Activated CD4-positive, CD25-positive, alpha-beta regulatory T cell treated with anti-CD3 and anti-CD28 coated beads, Interleukin-2, amount 50 U/mL, for 24 hours (primary cell): ENCODE results near the gene MAP2K2.
A peak's percentile ranks its signal among the peaks of the same experiment; 100 is the strongest.
"Not testable (repeated sequence)": the region's sequence is repeated elsewhere in the genome, so short reads cannot be mapped to it uniquely, and the experiment has no call there.

Source experiments
- ATAC-seq, 2 donors: fragments of 150-1000 bp; cut with Tn5 transposase; one replicate each; pipeline ENCODE4 v1.10.0; 2021; ENCODE audit warnings: mild to moderate bottlenecking in 1 of 2, moderate library complexity in 1 of 2

The MAP2K2 gene

GRCh38 chr19:4129050-4129449 is 5.1 kb upstream of the MAP2K2 start:
- not testable (repeated sequence) for ATAC-seq

GRCh38 chr19:4127322-4127721 is 3.4 kb upstream of the MAP2K2 start:
- ATAC-seq = not testable (repeated sequence)

GRCh38 chr19:4124638-4125037 is 716 bp upstream of the MAP2K2 start:
- no peak for ATAC-seq

- ATAC-seq = no peak
Measured at GRCh38 chr19:4122480-4122879, 1.4 kb downstream of the MAP2K2 start.

GRCh38 chr19:4121815-4122214 is 2.1 kb downstream of the MAP2K2 start:
- ATAC-seq = no peak

- ATAC-seq = no peak
Measured at GRCh38 chr19:4121273-4121612, 2.7 kb downstream of the MAP2K2 start.

- ATAC-seq = no peak
Measured at GRCh38 chr19:4120559-4121272, 3.2 kb downstream of the MAP2K2 start.

- no peak for ATAC-seq
Measured at GRCh38 chr19:4119763-4120162, 4.2 kb downstream of the MAP2K2 start.

- peak; percentile 24 to 37 for ATAC-seq
Measured at GRCh38 chr19:4115818-4116385, 8.0 kb downstream of the MAP2K2 start.

GRCh38 chr19:4115050-4115817 is 8.7 kb downstream of the MAP2K2 start:
- peak; percentile 95 to 98 for ATAC-seq

GRCh38 chr19:4114181-4114580 is 9.7 kb downstream of the MAP2K2 start:
- ATAC-seq = no peak

GRCh38 chr19:4113398-4114088 is 10.4 kb downstream of the MAP2K2 start:
- ATAC-seq = no peak

GRCh38 chr19:4112367-4112766 is 11.6 kb downstream of the MAP2K2 start:
- ATAC-seq = no peak

- ATAC-seq = no peak
Measured at GRCh38 chr19:4109626-4109945, 14.3 kb downstream of the MAP2K2 start.

GRCh38 chr19:4108767-4109625 is 14.9 kb downstream of the MAP2K2 start:
- peak; percentile 27 to 52 for ATAC-seq

GRCh38 chr19:4103080-4103433 is 20.9 kb downstream of the MAP2K2 start:
- no peak for ATAC-seq

GRCh38 chr19:4102339-4103079 is 21.4 kb downstream of the MAP2K2 start:
- ATAC-seq = no peak

GRCh38 chr19:4101496-4101770 is 22.5 kb downstream of the MAP2K2 start:
- no peak for ATAC-seq

GRCh38 chr19:4100647-4101495 is 23.1 kb downstream of the MAP2K2 start:
- no peak for ATAC-seq

- ATAC-seq = no peak
Measured at GRCh38 chr19:4099041-4099764, 24.7 kb downstream of the MAP2K2 start.

GRCh38 chr19:4098493-4098892 is 25.4 kb downstream of the MAP2K2 start:
- no peak for ATAC-seq
